Fibroblast of the conjunctiva (primary cell): ENCODE results near the gene ARHGAP45.

Experiments
- DNase-seq: peaks from one replicate; pipeline ENCODE4 v3.0.0-alpha.2; 2010; ENCODE audit warnings: low read depth

Gene ARHGAP45

GRCh38 chr19:1133471-1133929 lies 66.5 kb downstream of the ARHGAP45 start:
- DNase-seq, result no peak

GRCh38 chr19:1134431-1134830 lies 67.5 kb downstream of the ARHGAP45 start:
- no peak for DNase-seq

GRCh38 chr19:1135454-1135853 lies 68.5 kb downstream of the ARHGAP45 start:
- DNase-seq, result no peak

- no peak for DNase-seq
Measured at GRCh38 chr19:1136201-1136600, 69.2 kb downstream of the ARHGAP45 start.
